ENCODE results near the gene RAB6C.
"Not testable (repeated sequence)": the region's sequence is repeated elsewhere in the genome, so short reads cannot be mapped to it uniquely, and the experiment has no call there.

DNA sequence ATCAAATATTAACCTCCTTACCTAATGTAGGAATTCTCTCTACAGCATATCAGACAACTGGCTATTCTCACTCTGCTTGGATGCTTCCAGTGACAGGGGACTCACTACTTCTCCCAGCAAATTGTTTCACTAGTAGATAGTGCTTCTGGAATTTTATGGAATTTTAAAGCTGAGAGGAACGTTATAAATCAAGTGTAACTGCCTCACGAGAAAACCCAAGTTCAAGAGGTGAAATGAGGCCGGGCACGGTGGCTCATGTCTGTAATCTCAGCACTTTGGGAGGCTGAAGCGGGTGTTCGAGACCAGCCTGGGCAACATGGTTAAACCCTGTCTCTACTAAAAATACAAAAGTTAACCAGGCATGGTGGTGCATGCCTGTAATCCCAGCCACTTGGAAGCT, 23.3 kb upstream of the RAB6C start:
- TF ChIP-seq CTCF (conservative IDR thresholded peaks at IDR 0.05; ENCODE audit: low read depth in 2 of 2); EZH2phosphoT487 (IDR thresholded peaks at IDR 0.05; ENCODE audit: unreplicated experiment): not testable (repeated sequence)
